ENCODE results near the gene NTSR1. TPM values are rescaled to one million over a fixed set of nuclear protein-coding genes. Genes with fewer than 3 reads are reported as not detected.

Gene NTSR1
- total RNA-seq, 1 donor from 2014 or later = 0.09 TPM

DNA sequence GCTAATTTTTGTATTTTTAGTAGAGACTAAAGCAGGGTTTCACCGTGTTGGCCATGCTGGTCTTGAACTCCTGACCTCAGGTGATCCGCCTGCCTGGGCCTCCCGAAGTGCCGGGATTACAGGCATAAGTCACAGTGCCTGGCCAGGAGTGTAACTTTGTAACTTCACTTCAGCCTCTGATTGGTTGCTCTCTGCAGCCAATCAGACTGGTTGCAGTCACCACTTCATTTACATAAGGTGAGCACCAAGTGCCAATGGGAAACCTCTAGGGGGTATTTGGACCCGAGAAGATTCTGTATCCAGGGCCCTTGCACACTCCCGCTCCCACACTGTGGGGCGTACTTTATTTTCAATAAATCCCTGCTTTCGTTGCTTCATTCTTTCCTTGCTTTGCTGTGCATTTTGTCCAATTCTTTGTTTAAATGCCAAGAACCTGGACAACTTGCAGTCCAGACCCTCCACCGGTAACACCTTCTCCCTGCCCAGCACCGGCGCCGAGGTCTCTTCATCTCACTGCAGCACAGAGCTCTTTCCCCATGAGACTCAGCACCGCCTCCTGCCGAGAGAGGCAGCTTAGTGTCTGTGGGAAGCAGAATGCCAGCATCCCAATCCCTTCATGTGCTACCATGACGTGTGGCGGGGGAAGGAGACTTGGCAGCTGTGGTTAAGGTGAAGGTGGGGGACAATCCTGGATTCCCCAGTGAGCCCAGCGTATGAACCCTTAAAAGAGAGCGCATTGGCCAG is 73.7 kb downstream of the NTSR1 start:
- Histone ChIP-seq H3K27ac (no peak overlapping the region), H3K9me3 (no peaks in the 10 kb centered on the region), H3K36me3 (no peaks in the 10 kb centered on the region), H3K4me1 (peaks cover under 1% of the 10 kb centered on the region), H3K27me3 (peaks cover 8% of the 10 kb centered on the region), H3K4me3 (no peak overlapping the region)
- DNase-seq (no peak), ATAC-seq (no peak)
- intact Hi-C loops (cut with DNase I) = no loop called here
- TF ChIP-seq, protein P1, sequence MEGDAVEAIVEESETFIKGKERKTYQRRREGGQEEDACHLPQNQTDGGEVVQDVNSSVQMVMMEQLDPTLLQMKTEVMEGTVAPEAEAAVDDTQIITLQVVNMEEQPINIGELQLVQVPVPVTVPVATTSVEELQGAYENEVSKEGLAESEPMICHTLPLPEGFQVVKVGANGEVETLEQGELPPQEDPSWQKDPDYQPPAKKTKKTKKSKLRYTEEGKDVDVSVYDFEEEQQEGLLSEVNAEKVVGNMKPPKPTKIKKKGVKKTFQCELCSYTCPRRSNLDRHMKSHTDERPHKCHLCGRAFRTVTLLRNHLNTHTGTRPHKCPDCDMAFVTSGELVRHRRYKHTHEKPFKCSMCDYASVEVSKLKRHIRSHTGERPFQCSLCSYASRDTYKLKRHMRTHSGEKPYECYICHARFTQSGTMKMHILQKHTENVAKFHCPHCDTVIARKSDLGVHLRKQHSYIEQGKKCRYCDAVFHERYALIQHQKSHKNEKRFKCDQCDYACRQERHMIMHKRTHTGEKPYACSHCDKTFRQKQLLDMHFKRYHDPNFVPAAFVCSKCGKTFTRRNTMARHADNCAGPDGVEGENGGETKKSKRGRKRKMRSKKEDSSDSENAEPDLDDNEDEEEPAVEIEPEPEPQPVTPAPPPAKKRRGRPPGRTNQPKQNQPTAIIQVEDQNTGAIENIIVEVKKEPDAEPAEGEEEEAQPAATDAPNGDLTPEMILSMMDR (IDR thresholded peaks at IDR 0.05) = no peak

- no peaks in the 10 kb centered on the region for H3K4me1 ChIP-seq
- no peak for ATAC-seq
- no peak overlapping the region for H3K27ac ChIP-seq
- H3K4me3 ChIP-seq = no peak overlapping the region
- intact Hi-C loops (cut with DNase I) = no loop called here
- no peaks in the 10 kb centered on the region for H3K36me3 ChIP-seq
- peaks cover 8% of the 10 kb centered on the region for H3K27me3 ChIP-seq
- TF ChIP-seq, protein P1 (IDR thresholded peaks at IDR 0.05) = no peak
- DNase-seq = no peak
- H3K9me3 ChIP-seq = no peaks in the 10 kb centered on the region
These were observed 74.2 kb downstream of the NTSR1 start for GRCh38 chr20:62782893-62783278.

- no peaks in the 10 kb centered on the region for H3K9me3 ChIP-seq
- intact Hi-C loops (cut with DNase I) = no loop called here
- no peak for ATAC-seq
- H3K36me3 ChIP-seq = no peaks in the 10 kb centered on the region
- no peaks in the 10 kb centered on the region for H3K4me1 ChIP-seq
- peaks cover 8% of the 10 kb centered on the region for H3K27me3 ChIP-seq
- no peak overlapping the region for H3K27ac ChIP-seq
- TF ChIP-seq, protein P1 (IDR thresholded peaks at IDR 0.05) = no peak
- no peak overlapping the region for H3K4me3 ChIP-seq
- no peak for DNase-seq
These were observed 75.9 kb downstream of the NTSR1 start for GRCh38 chr20:62784497-62784896.

DNA sequence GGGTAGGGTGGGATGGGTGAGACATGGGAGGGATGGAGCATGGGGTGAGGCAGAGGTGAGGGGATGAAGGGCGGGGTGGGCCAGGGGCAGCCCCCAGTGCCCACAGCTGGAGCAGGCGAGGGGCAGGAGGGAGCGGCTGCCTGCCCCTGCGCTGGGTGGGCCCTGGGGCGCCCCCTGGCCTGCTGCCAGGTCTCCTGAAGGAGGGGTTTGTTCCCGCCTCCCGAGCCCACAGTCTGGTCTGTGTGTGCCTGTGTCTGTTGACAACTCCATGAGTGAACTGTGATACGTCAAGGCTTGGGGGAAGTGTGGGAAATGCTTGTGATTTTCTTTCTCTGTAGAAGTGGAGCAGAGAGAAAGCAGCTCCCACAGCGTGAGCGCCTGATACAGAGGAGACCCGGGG is 76.8 kb downstream of the NTSR1 start:
- Histone ChIP-seq H3K27me3 (peaks cover 5% of the 10 kb centered on the region), H3K27ac (no peak overlapping the region), H3K9me3 (no peaks in the 10 kb centered on the region), H3K4me1 (no peaks in the 10 kb centered on the region), H3K36me3 (no peaks in the 10 kb centered on the region), H3K4me3 (no peak overlapping the region)
- ATAC-seq = no peak
- TF ChIP-seq, protein P1 (IDR thresholded peaks at IDR 0.05) = no peak
- intact Hi-C loops (cut with DNase I) = no loop called here
- no peak for DNase-seq

DNA sequence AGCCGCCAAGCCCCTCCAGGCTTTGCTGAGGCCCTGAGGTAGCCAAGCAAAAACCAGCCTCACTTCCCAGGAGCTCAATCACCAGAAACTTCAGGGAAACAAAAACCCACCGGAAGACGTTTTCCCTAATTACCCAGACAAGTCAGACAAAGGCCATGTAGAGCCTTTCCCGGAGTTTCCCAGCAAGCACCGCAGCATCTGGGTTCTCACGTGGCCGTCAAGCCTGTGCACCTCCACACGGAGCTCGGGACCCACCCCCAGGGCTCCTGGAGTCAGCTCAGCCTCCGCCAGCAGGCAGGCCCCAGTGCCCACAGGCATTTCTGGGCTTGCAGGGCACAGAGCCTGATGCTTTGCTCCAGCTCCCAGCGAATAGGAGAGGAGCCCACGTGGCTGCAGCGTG is 77.5 kb downstream of the NTSR1 start:
- Histone ChIP-seq H3K4me3 (no peak overlapping the region), H3K36me3 (no peaks in the 10 kb centered on the region), H3K27me3 (no peaks in the 10 kb centered on the region), H3K27ac (no peak overlapping the region), H3K4me1 (peaks cover 1% of the 10 kb centered on the region), H3K9me3 (no peaks in the 10 kb centered on the region)
- intact Hi-C loops (cut with DNase I) = no loop called here
- TF ChIP-seq, protein P1 (IDR thresholded peaks at IDR 0.05) = no peak
- ATAC-seq (no peak), DNase-seq (no peak)

All from upper lobe of right lung (tissue), 1 donor.